Amygdala (tissue), 56 donors: Measurements from ENCODE around the gene HSD17B3.
A peak's percentile ranks its signal among the peaks of the same experiment; 100 is the strongest.
"Not testable (repeated sequence)": the region's sequence is repeated elsewhere in the genome, so short reads cannot be mapped to it uniquely, and the experiment has no call there.

ENCODE experiments used
- DNase-seq, 56 donors: peaks; one replicate each; lab custom pipeline; 2025; lab: John Stamatoyannopoulos, UW

The HSD17B3 gene

GRCh38 chr9:96309850-96310249 is 7.9 kb upstream of the HSD17B3 start:
- DNase-seq = no peak

GRCh38 chr9:96306958-96307357 is 5.0 kb upstream of the HSD17B3 start:
- DNase-seq = not testable (repeated sequence)

GRCh38 chr9:96305171-96305570 is 3.2 kb upstream of the HSD17B3 start:
- DNase-seq = no peak

GRCh38 chr9:96304230-96304629 is 2.3 kb upstream of the HSD17B3 start:
- DNase-seq = no peak

GRCh38 chr9:96299823-96300222 is 2.2 kb downstream of the HSD17B3 start:
- no peak for DNase-seq

GRCh38 chr9:96294159-96294545 is 7.8 kb downstream of the HSD17B3 start:
- peak in 1 of 56 donors; percentile 22 for DNase-seq

- peak in 10 of 56 donors; percentile 2 to 23 (median 12) for DNase-seq
Measured at GRCh38 chr9:96293498-96294158, 8.3 kb downstream of the HSD17B3 start.

GRCh38 chr9:96289392-96289791 is 12.6 kb downstream of the HSD17B3 start:
- no peak for DNase-seq

GRCh38 chr9:96281641-96282040 is 20.3 kb downstream of the HSD17B3 start:
- no peak for DNase-seq

- no peak for DNase-seq
Measured at GRCh38 chr9:96279932-96280331, 22.0 kb downstream of the HSD17B3 start.

- no peak for DNase-seq
Measured at GRCh38 chr9:96274939-96275338, 27.0 kb downstream of the HSD17B3 start.

- DNase-seq = no peak
Measured at GRCh38 chr9:96270236-96270744, 31.7 kb downstream of the HSD17B3 start.

GRCh38 chr9:96258967-96259366 is 43.0 kb downstream of the HSD17B3 start:
- DNase-seq = no peak

- DNase-seq = no peak
Measured at GRCh38 chr9:96256800-96257199, 45.2 kb downstream of the HSD17B3 start.

- no peak for DNase-seq
Measured at GRCh38 chr9:96255698-96256097, 46.3 kb downstream of the HSD17B3 start.

- no peak for DNase-seq
Measured at GRCh38 chr9:96253059-96253696, 48.8 kb downstream of the HSD17B3 start.

- no peak for DNase-seq
Measured at GRCh38 chr9:96251451-96251850, 50.5 kb downstream of the HSD17B3 start.

- DNase-seq = no peak
Measured at GRCh38 chr9:96249746-96250145, 52.2 kb downstream of the HSD17B3 start.

GRCh38 chr9:96246267-96246671 is 55.7 kb downstream of the HSD17B3 start:
- DNase-seq = no peak

GRCh38 chr9:96245399-96245798 is 56.6 kb downstream of the HSD17B3 start:
- DNase-seq = no peak

- DNase-seq = no peak
Measured at GRCh38 chr9:96243778-96244177, 58.2 kb downstream of the HSD17B3 start.

- peak in 20 of 56 donors; percentile 3 to 56 (median 16) for DNase-seq
Measured at GRCh38 chr9:96242811-96243210, 59.2 kb downstream of the HSD17B3 start.
